ENCODE results near the gene IL1RL1. TPM values are rescaled to one million over a fixed set of nuclear protein-coding genes. Genes with fewer than 3 reads are reported as not detected.
A peak's percentile ranks its signal among the peaks of the same experiment; 100 is the strongest.

IL1RL1 gene
- total RNA-seq, 2 experiments from 2014 or later: 0.09 to 0.20 TPM

GRCh38 chr2:102313025-102313424, 1.7 kb downstream of the IL1RL1 start:
- Mint-ChIP-seq H3K4me3 (no peak overlapping the region), H3K9me3 (no peaks in the 10 kb centered on the region), H3K36me3 (ENCODE audit: low read depth) (no peaks in the 10 kb centered on the region), H3K27ac (no peak overlapping the region), H3K4me1 (ENCODE audit: low read depth) (peaks cover 4% of the 10 kb centered on the region), H3K27me3 (peaks cover 2% of the 10 kb centered on the region)
- TF ChIP-seq CTCF (IDR thresholded peaks at IDR 0.05): no peak
- ChIA-PET POLR2A (no interaction called here), CTCF (interaction anchor here (1.0 to 1.2 kb wide), 3 partner anchors 18 to 27 kb away, joined by 3 read pairs; no protein-coding TSS in a partner anchor)
- ATAC-seq (peak; percentile 20), DNase-seq (no peak)
- intact Hi-C loops (cut with micrococcal nuclease): no loop called here

GRCh38 chr2:102313471-102313870, 2.1 kb downstream of the IL1RL1 start:
- ATAC-seq (no peak), DNase-seq (no peak)
- Mint-ChIP-seq H3K4me1 (ENCODE audit: low read depth) (peaks cover 4% of the 10 kb centered on the region), H3K27me3 (no peaks in the 10 kb centered on the region), H3K9me3 (no peaks in the 10 kb centered on the region), H3K4me3 (no peak overlapping the region), H3K27ac (no peak overlapping the region), H3K36me3 (ENCODE audit: low read depth) (no peaks in the 10 kb centered on the region)
- intact Hi-C loops (cut with micrococcal nuclease): no loop called here
- ChIA-PET CTCF (interaction anchor here (1.2 kb wide), 2 partner anchors 24 to 27 kb away, joined by 3 read pairs; no protein-coding TSS in a partner anchor), POLR2A (no interaction called here)
- no peak for TF ChIP-seq CTCF (IDR thresholded peaks at IDR 0.05)

- ChIA-PET POLR2A (no interaction called here), CTCF (no interaction called here)
- intact Hi-C loops (cut with micrococcal nuclease): no loop called here
- H3K27me3 Mint-ChIP-seq: no peaks in the 10 kb centered on the region
- no peak for TF ChIP-seq CTCF (IDR thresholded peaks at IDR 0.05)
- no peak for ATAC-seq
- no peaks in the 10 kb centered on the region for H3K9me3 Mint-ChIP-seq
- DNase-seq: no peak
- no peaks in the 10 kb centered on the region for H3K36me3 Mint-ChIP-seq (ENCODE audit: low read depth)
- H3K4me1 Mint-ChIP-seq (ENCODE audit: low read depth): peaks cover 4% of the 10 kb centered on the region
- H3K27ac Mint-ChIP-seq: no peak overlapping the region
- H3K4me3 Mint-ChIP-seq: no peak overlapping the region
These were observed 2.6 kb downstream of the IL1RL1 start for GRCh38 chr2:102313950-102314349.

GRCh38 chr2:102315921-102316320, 4.6 kb downstream of the IL1RL1 start:
- Mint-ChIP-seq H3K27ac (no peak overlapping the region), H3K27me3 (no peaks in the 10 kb centered on the region), H3K4me3 (no peak overlapping the region), H3K9me3 (no peaks in the 10 kb centered on the region), H3K36me3 (ENCODE audit: low read depth) (no peaks in the 10 kb centered on the region), H3K4me1 (ENCODE audit: low read depth) (peaks cover 4% of the 10 kb centered on the region)
- DNase-seq (no peak), ATAC-seq (no peak)
- POLR2A ChIA-PET: no interaction called here
- CTCF ChIA-PET: interaction anchor here (1.0 kb wide), 1 partner anchor 19 kb away, joined by 4 read pairs; no protein-coding TSS in a partner anchor
- intact Hi-C loops (cut with micrococcal nuclease): no loop called here
- no peak for TF ChIP-seq CTCF (IDR thresholded peaks at IDR 0.05)

- H3K4me3 Mint-ChIP-seq: no peak overlapping the region
- H3K9me3 Mint-ChIP-seq: no peaks in the 10 kb centered on the region
- H3K4me1 Mint-ChIP-seq (ENCODE audit: low read depth): no peaks in the 10 kb centered on the region
- intact Hi-C loops (cut with micrococcal nuclease): no loop called here
- peak; percentile 55 for ATAC-seq
- ChIA-PET POLR2A (interaction anchor here (0.9 kb wide), 1 partner anchor 14 kb away, joined by 3 read pairs; no protein-coding TSS in a partner anchor), CTCF (interaction anchor here (0.7 to 1.4 kb wide), 2 partner anchors 16 to 123 kb away, joined by 3 read pairs; no protein-coding TSS in a partner anchor)
- H3K27ac Mint-ChIP-seq: no peak overlapping the region
- H3K36me3 Mint-ChIP-seq (ENCODE audit: low read depth): no peaks in the 10 kb centered on the region
- peak; percentile 39 for DNase-seq
- no peaks in the 10 kb centered on the region for H3K27me3 Mint-ChIP-seq
- no peak for TF ChIP-seq CTCF (IDR thresholded peaks at IDR 0.05)
These were observed 6.4 kb downstream of the IL1RL1 start for GRCh38 chr2:102317715-102318114.
